Forelimb muscle (tissue), 1 donor: ENCODE data around the gene FAM180B. TPM values are rescaled to one million over a fixed set of nuclear protein-coding genes. Genes with fewer than 3 reads are reported as not detected.
"Not testable (repeated sequence)": the region's sequence is repeated elsewhere in the genome, so short reads cannot be mapped to it uniquely, and the experiment has no call there.

Experiments used
- DNase-seq: peaks from one replicate; pipeline ENCODE4 v3.0.0-alpha.2; 2013; ENCODE audit warnings: low read depth
- polyA plus RNA-seq: library from polyadenylated mRNA; unstranded; fragments of 120-200 nt; gene quantifications from one replicate; pipeline ENCODE4 v1.2.1, GENCODE V29; 2013; ENCODE audit not compliant: insufficient read length

The FAM180B gene
- polyA plus RNA-seq, 1 donor = 2.6 TPM

DNA sequence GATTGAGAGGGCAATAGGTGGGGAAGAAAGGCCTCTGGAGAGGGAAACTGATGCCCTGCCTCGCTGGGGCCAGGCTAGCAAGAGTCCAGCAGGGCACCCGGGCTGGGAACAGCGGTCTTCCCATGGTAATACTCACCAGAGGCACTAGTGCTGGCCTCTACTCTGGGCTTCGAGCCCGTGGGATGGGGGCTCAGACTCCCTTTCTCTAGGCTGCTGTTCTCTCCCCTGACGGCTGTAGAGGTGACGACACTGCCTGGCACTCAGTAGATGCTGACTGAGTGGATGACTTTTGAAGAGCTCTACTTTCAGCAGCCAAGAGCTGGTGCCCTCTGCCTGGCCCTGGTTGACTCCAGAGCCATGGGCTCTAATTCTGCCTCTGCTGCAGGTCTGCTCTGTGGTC lies 8.6 kb downstream of the FAM180B start:
- no peak for DNase-seq

- DNase-seq = no peak
Measured at GRCh38 chr11:47595967-47596366, 9.5 kb downstream of the FAM180B start.

DNA sequence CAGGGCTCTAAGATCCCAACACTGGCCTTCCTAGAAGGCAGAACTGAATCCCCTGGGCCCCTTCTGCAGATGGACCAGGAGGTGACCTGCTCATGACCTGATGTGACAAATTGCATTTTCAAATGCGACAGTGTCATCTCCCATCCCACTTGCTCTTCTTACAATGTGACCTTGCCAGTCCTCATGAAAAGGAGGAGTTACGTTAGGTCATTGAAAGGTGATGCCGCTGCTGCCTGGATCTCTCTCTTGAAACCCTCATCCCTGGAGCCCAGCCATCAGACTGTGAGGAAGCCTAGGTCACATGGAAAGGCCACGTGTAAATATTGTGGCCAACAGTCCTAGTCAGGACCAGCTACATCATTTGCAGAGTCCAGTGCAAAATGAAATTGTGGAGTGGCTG lies 13.4 kb downstream of the FAM180B start:
- no peak for DNase-seq

- DNase-seq = no peak
Measured at GRCh38 chr11:47603295-47603694, 16.8 kb downstream of the FAM180B start.

DNA sequence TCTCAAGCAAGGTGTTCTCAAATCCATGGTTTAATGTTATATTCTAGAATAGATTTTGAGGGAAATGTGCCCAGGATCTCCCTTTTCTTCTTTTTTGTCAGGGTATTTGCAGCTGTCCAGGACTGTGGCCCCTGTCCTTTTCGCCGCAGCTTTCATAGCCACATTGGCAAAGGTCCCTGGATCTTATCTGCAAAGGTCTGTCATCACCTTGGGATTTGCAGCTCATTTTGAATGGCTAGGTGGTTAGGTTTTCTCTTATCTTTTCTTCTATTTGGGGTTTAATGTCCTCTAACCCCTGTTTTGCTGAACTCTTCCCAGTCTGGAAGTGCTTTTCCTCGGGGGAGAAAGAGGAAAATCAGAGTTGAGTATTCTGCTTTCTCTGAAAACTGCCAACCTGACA lies 19.4 kb downstream of the FAM180B start:
- no peak for DNase-seq

DNA sequence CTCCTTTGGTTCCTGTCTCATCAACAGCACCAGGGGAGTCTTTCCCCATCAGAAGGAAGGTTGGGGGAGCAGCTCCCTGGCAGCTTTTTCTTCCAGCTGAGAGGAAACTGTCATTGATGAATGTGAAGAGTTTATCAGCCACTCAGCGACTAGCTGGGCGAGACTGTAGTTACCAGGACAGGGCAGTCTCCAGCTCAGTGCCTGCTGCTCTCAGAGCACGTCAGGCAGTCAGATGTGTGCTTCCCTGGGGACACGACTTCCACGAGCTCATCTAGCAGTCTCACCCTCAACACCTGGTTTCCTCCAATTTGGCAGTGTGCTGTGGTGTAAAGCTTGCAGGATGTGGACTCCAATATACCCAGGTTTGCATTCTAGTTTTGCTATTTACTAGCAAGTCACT lies 20.3 kb downstream of the FAM180B start:
- DNase-seq = no peak

GRCh38 chr11:47607380-47607779 lies 20.9 kb downstream of the FAM180B start:
- DNase-seq = no peak

GRCh38 chr11:47609675-47610074 lies 23.2 kb downstream of the FAM180B start:
- DNase-seq = no peak

- DNase-seq = no peak
Measured at GRCh38 chr11:47611348-47611794, 24.9 kb downstream of the FAM180B start.

DNA sequence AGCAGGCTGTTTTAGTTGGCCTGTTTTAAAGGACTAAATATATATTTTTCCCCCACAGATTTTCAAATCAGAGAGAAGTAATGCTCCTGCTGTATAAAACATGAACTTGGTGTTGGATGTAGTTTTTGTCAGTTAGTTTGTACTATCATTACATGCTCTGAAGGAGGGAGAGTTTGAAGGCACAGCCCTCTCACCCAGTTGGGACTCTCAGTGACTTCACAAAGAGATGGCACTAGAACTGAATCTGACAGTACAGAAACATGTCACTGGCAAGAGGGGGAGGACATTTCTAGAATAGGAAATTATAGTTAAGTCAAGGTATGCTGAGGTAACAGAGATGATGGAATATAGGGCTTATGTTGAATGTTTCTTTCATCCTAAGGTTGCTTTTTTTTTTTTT lies 28.8 kb downstream of the FAM180B start:
- DNase-seq = no peak

- peak; percentile 55 for DNase-seq
Measured at GRCh38 chr11:47616726-47617416, 30.4 kb downstream of the FAM180B start.

DNA sequence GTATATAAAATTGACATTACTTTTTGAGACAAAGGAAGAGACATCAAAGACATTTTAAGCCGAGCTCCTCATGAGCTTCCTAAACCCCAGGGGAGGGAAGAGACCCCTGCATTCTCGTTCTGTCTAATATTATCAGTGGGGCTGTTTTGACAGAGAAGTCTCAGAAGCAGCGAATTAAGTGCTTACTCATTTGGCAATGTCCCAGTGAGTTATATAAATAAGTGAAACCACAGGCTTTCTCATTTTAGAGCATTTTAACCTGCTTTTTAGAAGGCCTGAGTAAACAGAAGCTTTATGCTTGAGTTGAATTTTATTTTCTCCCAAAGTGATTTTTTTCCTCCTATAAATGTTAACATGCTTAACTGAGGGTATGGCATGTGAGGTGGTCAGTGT lies 30.9 kb downstream of the FAM180B start:
- no peak for DNase-seq

DNA sequence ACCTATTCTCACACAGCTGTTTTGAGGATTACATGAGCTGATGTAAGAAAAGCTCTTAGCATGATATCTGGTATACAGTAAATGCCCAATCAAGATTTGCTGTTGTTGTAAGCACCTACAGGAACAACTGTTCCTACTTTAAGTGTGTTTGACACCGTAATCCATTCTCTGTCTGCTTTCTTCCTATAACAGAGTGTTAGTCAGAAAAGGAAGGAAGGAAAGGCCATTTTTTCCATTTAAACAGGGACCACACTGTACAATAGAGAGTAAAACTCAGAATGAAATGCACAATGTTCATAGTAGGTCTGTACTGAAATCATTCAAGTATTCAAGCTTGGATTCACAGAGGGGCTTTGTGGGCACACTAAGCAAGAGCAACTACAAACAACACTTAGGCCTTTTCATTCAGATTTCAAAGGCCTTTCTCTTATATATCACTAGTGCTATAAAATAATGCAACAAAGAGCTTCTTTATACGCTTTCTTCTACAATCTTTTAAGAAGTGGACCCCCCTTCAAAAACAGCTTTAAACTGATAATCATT lies 34.4 kb downstream of the FAM180B start:
- DNase-seq = no peak

- DNase-seq = no peak
Measured at GRCh38 chr11:47626234-47626633, 39.8 kb downstream of the FAM180B start.

DNA sequence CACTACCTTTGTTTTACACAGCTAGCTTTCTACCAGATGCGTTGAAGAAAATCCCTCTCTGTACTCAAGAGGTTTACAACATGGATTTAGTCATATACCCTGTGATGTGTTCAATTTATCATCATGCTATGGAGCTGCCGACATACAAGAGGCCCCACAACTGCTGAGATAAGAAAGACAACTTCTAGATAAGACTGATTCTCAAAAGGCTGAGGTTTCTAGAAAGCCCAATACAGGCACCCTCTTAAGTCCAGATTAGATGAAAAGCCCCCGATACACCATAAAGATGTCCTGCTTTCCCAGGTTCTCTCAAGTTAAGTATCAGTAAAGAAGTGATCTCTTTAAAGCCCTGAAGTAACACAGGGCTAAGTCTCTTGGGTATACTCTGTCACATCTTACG lies 41.5 kb downstream of the FAM180B start:
- no peak for DNase-seq

DNA sequence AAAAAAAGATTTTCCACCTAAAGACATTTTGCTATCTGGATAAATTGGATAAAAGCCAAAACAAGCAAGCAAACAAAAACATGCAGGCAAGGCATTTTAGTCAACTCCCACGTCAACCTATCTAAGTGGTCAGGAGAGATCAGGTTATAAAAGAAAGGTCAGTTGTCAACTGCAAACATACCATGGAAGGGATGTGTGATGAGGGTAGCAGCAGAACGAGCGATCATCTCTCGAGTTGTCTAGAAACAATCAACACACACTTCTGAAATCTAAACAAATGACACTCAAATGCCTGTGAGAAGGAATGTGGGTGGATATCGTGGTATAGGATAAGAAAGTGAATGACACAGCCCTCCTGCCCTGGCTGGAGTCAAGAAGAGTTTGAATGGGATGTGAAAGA lies 45.0 kb downstream of the FAM180B start:
- DNase-seq = no peak

DNA sequence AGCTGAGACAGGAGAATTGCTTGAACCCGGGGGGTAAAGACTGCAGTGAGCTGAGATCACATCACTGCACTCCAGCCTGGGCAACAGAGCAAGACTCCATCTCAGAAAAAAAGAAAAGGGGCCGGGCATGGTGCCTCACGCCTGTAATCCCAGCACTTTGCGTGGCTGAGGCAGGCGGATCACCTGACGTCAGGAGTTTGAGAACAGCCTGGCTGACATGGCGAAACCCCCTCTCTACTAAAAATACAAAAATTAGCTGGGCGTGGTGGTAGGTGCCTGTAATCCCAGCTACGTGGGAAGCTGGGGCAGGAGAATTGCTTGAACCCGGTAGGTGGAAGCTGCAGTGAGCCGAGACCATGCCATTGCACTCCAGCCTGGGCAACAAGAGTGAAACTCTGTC lies 49.9 kb downstream of the FAM180B start:
- not testable (repeated sequence) for DNase-seq

Other genes starting within 250 kb of the FAM180B start
- gene MYBPC3, start 234.0 kb upstream of the FAM180B start, polyA plus RNA-seq = 0.75 TPM
- gene SPI1, start 208.1 kb upstream of the FAM180B start, polyA plus RNA-seq = 6.7 TPM
- 35.3 TPM for gene SLC39A13, start 178.1 kb upstream of the FAM180B start, polyA plus RNA-seq
- 123 TPM for gene PSMC3, start 160.2 kb upstream of the FAM180B start, polyA plus RNA-seq
- 93.1 TPM for gene RAPSN, start 137.5 kb upstream of the FAM180B start, polyA plus RNA-seq
- gene CELF1, start 33.5 kb upstream of the FAM180B start, polyA plus RNA-seq = 68.6 TPM
- gene PTPMT1, start 21.1 kb upstream of the FAM180B start, polyA plus RNA-seq = 27.1 TPM
- gene KBTBD4, start 7.7 kb upstream of the FAM180B start, polyA plus RNA-seq = 12.8 TPM
- gene NDUFS3, start 7.6 kb upstream of the FAM180B start, polyA plus RNA-seq = 95.7 TPM
- 9.1 TPM for gene C1QTNF4, start 7.7 kb downstream of the FAM180B start, polyA plus RNA-seq
- 76.6 TPM for gene MTCH2, start 55.9 kb downstream of the FAM180B start, polyA plus RNA-seq
- 0.47 TPM for gene AGBL2, start 128.7 kb downstream of the FAM180B start, polyA plus RNA-seq
- gene FNBP4, start 180.7 kb downstream of the FAM180B start, polyA plus RNA-seq = 101 TPM